OCI-LY1 (cell line): ENCODE measurements around the gene EFNB1.

ENCODE experiments used
- H2AFZ ChIP-seq: fragments of 200-600 bp; sonication (generic), shearing (Covaris generic); 2 replicates; pipeline ENCODE4 v1.6.0; 2014; ENCODE audit warnings: antibody characterized with exemption, mild to moderate bottlenecking, low read length
- H3F3A ChIP-seq: fragments of 200-600 bp; sonication (generic), shearing (Covaris generic); 2 replicates; pipeline ENCODE4 v1.6.0; 2014; ENCODE audit warnings: mild to moderate bottlenecking, antibody characterized with exemption, low read length, moderate library complexity; ENCODE audit not compliant: insufficient read depth
- H3K27ac ChIP-seq: fragments of 200-600 bp; sonication (generic); 2 replicates; pipeline ENCODE4 v1.5.1; 2014; ENCODE audit warnings: low read length, mixed run types, mild to moderate bottlenecking, low read depth; ENCODE audit not compliant: poor library complexity, severe bottlenecking
- H3K27me3 ChIP-seq: fragments of 200-600 bp; sonication (generic); 2 replicates; pipeline ENCODE4 v1.6.0; 2014; ENCODE audit warnings: antibody characterized with exemption, mild to moderate bottlenecking, low read length, moderate library complexity; ENCODE audit not compliant: insufficient read depth
- H3K36me3 ChIP-seq: fragments of 200-600 bp; sonication (generic); 2 replicates; pipeline ENCODE4 v1.6.1; 2014; ENCODE audit warnings: mild to moderate bottlenecking, antibody characterized with exemption, low read length, moderate library complexity, mixed read lengths; ENCODE audit not compliant: insufficient read depth
- H3K4me1 ChIP-seq: fragments of 200-600 bp; sonication (generic); 2 replicates; pipeline ENCODE4 v1.5.1; 2014; ENCODE audit warnings: mild to moderate bottlenecking, low read length, moderate library complexity; ENCODE audit not compliant: insufficient read depth, severe bottlenecking
- H3K4me2 ChIP-seq: fragments of 200-600 bp; sonication (generic), shearing (Covaris generic); 2 replicates; pipeline ENCODE4 v1.6.1; 2014; ENCODE audit warnings: low read length
- H3K4me3 ChIP-seq: fragments of 200-600 bp; sonication (generic); 2 replicates; pipeline ENCODE4 v1.5.1; 2014; ENCODE audit warnings: low read length, low read depth, mild to moderate bottlenecking, mixed read lengths; ENCODE audit not compliant: poor library complexity, severe bottlenecking
- H3K79me2 ChIP-seq: fragments of 200-600 bp; shearing (Covaris generic); 2 replicates; pipeline ENCODE4 v1.6.1; 2016; ENCODE audit warnings: mixed run types, low read length, mixed read lengths; ENCODE audit not compliant: insufficient read depth
- H3K9ac ChIP-seq: fragments of 200-600 bp; sonication (generic), shearing (Covaris generic); 2 replicates; pipeline ENCODE4 v1.6.1; 2014; ENCODE audit warnings: mild to moderate bottlenecking, low read length, mixed read lengths
- H3K9me2 ChIP-seq: fragments of 200-600 bp; sonication (generic), shearing (Covaris generic); 2 replicates; pipeline ENCODE4 v1.6.1; 2014; ENCODE audit warnings: low read depth, mild to moderate bottlenecking, low read length, mixed read lengths
- H3K9me3 ChIP-seq: fragments of 200-600 bp; shearing (Covaris generic); 2 replicates; pipeline ENCODE4 v1.6.1; 2014; ENCODE audit warnings: low read length, mixed read lengths
- H4K20me1 ChIP-seq: fragments of 200-600 bp; sonication (generic), shearing (Covaris generic); 2 replicates; pipeline ENCODE4 v1.6.0; 2016; ENCODE audit warnings: mild to moderate bottlenecking, low read length; ENCODE audit not compliant: insufficient read depth
- EZH2 ChIP-seq: fragments of 200-600 bp; sonication (generic), shearing (Covaris generic); IDR thresholded peaks from 2 replicates; pipeline ENCODE4 v1.8.0; 2017; ENCODE audit warnings: borderline replicate concordance, mixed run types, mild to moderate bottlenecking, antibody characterized with exemption, low read length, moderate library complexity, mixed read lengths
- TF ChIP-seq, protein P1 (sequence below): fragments of 200-600 bp; sonication (generic), shearing (Covaris generic); IDR thresholded peaks from 2 replicates; pipeline ENCODE4 v1.5.1; 2017; ENCODE audit warnings: mild to moderate bottlenecking, antibody characterized with exemption, low read length, moderate library complexity, mixed read lengths

The EFNB1 gene

DNA sequence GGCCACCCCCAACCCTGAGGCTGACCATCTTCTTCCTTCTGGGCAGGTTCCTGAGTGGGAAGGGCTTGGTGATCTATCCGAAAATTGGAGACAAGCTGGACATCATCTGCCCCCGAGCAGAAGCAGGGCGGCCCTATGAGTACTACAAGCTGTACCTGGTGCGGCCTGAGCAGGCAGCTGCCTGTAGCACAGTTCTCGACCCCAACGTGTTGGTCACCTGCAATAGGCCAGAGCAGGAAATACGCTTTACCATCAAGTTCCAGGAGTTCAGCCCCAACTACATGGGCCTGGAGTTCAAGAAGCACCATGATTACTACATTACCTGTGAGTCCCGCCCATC, 9.7 kb downstream of the EFNB1 start:
- H3K9ac ChIP-seq: no peak overlapping the region
- no peak overlapping the region for H3K27ac ChIP-seq
- H3K4me1 ChIP-seq: no peaks in the 10 kb centered on the region
- no peak overlapping the region for H3K4me2 ChIP-seq
- no peaks in the 10 kb centered on the region for H3K36me3 ChIP-seq
- H3F3A ChIP-seq: no peaks in the 10 kb centered on the region
- H2AFZ ChIP-seq: no peak overlapping the region
- no peak overlapping the region for H3K4me3 ChIP-seq
- H3K9me2 ChIP-seq: no peaks in the 10 kb centered on the region
- H3K27me3 ChIP-seq: no peaks in the 10 kb centered on the region
- H3K79me2 ChIP-seq: no peaks in the 10 kb centered on the region
- TF ChIP-seq EZH2: no peak
- TF ChIP-seq, protein P1, sequence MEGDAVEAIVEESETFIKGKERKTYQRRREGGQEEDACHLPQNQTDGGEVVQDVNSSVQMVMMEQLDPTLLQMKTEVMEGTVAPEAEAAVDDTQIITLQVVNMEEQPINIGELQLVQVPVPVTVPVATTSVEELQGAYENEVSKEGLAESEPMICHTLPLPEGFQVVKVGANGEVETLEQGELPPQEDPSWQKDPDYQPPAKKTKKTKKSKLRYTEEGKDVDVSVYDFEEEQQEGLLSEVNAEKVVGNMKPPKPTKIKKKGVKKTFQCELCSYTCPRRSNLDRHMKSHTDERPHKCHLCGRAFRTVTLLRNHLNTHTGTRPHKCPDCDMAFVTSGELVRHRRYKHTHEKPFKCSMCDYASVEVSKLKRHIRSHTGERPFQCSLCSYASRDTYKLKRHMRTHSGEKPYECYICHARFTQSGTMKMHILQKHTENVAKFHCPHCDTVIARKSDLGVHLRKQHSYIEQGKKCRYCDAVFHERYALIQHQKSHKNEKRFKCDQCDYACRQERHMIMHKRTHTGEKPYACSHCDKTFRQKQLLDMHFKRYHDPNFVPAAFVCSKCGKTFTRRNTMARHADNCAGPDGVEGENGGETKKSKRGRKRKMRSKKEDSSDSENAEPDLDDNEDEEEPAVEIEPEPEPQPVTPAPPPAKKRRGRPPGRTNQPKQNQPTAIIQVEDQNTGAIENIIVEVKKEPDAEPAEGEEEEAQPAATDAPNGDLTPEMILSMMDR: no peak
- no peaks in the 10 kb centered on the region for H4K20me1 ChIP-seq
- no peaks in the 10 kb centered on the region for H3K9me3 ChIP-seq

DNA sequence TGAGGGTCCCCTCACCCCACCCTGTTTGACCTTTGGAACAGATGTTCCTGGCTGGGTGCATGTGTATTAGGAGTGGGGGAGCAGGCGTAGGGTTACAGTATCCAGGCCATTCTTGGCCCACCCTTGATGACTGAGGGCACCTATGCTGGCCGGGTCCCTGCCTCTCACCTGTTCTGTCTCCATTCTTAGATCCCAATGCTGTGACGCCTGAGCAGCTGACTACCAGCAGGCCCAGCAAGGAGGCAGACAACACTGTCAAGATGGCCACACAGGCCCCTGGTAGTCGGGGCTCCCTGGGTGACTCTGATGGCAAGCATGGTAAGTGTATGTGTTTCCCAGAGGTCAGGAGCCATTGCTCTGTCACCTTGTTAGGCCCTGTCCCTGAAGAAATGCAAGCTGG, 10.9 kb downstream of the EFNB1 start:
- H3K27ac ChIP-seq: no peak overlapping the region
- H3K4me1 ChIP-seq: no peaks in the 10 kb centered on the region
- H3F3A ChIP-seq: no peaks in the 10 kb centered on the region
- no peaks in the 10 kb centered on the region for H3K27me3 ChIP-seq
- H3K9me2 ChIP-seq: no peaks in the 10 kb centered on the region
- H3K79me2 ChIP-seq: no peaks in the 10 kb centered on the region
- H3K4me3 ChIP-seq: no peak overlapping the region
- no peaks in the 10 kb centered on the region for H3K36me3 ChIP-seq
- no peak overlapping the region for H3K4me2 ChIP-seq
- no peaks in the 10 kb centered on the region for H4K20me1 ChIP-seq
- H3K9me3 ChIP-seq: no peaks in the 10 kb centered on the region
- no peak overlapping the region for H2AFZ ChIP-seq
- no peak overlapping the region for H3K9ac ChIP-seq
- TF ChIP-seq, protein P1: no peak
- TF ChIP-seq EZH2: no peak

DNA sequence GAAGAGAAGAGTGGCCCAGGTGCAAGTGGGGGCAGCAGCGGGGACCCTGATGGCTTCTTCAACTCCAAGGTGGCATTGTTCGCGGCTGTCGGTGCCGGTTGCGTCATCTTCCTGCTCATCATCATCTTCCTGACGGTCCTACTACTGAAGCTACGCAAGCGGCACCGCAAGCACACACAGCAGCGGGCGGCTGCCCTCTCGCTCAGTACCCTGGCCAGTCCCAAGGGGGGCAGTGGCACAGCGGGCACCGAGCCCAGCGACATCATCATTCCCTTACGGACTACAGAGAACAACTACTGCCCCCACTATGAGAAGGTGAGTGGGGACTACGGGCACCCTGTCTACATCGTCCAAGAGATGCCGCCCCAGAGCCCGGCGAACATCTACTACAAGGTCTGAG, 11.4 kb downstream of the EFNB1 start:
- no peaks in the 10 kb centered on the region for H3K36me3 ChIP-seq
- no peaks in the 10 kb centered on the region for H3F3A ChIP-seq
- H2AFZ ChIP-seq: no peak overlapping the region
- no peak overlapping the region for H3K4me2 ChIP-seq
- H3K9ac ChIP-seq: no peak overlapping the region
- H3K27me3 ChIP-seq: no peaks in the 10 kb centered on the region
- H3K9me3 ChIP-seq: no peaks in the 10 kb centered on the region
- H4K20me1 ChIP-seq: no peaks in the 10 kb centered on the region
- H3K4me1 ChIP-seq: no peaks in the 10 kb centered on the region
- H3K4me3 ChIP-seq: no peak overlapping the region
- H3K9me2 ChIP-seq: no peaks in the 10 kb centered on the region
- no peak for TF ChIP-seq EZH2
- TF ChIP-seq, protein P1: no peak
- H3K79me2 ChIP-seq: no peaks in the 10 kb centered on the region
- H3K27ac ChIP-seq: no peak overlapping the region
